HG03039 (cell line): ENCODE results near the gene ATP8A2.

Experiments
- ATAC-seq: cut with Tn5 transposase; IDR thresholded peaks from one replicate; pipeline ENCODE4 v1.9.1; 2021; ENCODE audit warnings: mild to moderate bottlenecking, moderate library complexity; ENCODE audit not compliant: unreplicated experiment

Gene ATP8A2

GRCh38 chr13:26020891-26021290 is 649.1 kb downstream of the ATP8A2 start:
- no peak for ATAC-seq

GRCh38 chr13:26021516-26021915 is 649.7 kb downstream of the ATP8A2 start:
- no peak for ATAC-seq

- ATAC-seq, result no peak
These were observed 650.2 kb downstream of the ATP8A2 start for GRCh38 chr13:26021956-26022355.

- ATAC-seq, result no peak
These were observed 650.9 kb downstream of the ATP8A2 start for GRCh38 chr13:26022538-26023292.

- no peak for ATAC-seq
These were observed 652.8 kb downstream of the ATP8A2 start for GRCh38 chr13:26024558-26024957.

GRCh38 chr13:26025196-26025595 is 653.4 kb downstream of the ATP8A2 start:
- ATAC-seq, result no peak

- no peak for ATAC-seq
These were observed 654.0 kb downstream of the ATP8A2 start for GRCh38 chr13:26025771-26026170.

GRCh38 chr13:26026211-26026610 is 654.4 kb downstream of the ATP8A2 start:
- no peak for ATAC-seq

- ATAC-seq, result no peak
These were observed 657.9 kb downstream of the ATP8A2 start for GRCh38 chr13:26029581-26030136.

- no peak for ATAC-seq
These were observed 658.6 kb downstream of the ATP8A2 start for GRCh38 chr13:26030331-26030730.

GRCh38 chr13:26034018-26034417 is 662.2 kb downstream of the ATP8A2 start:
- no peak for ATAC-seq

- ATAC-seq, result no peak
These were observed 664.6 kb downstream of the ATP8A2 start for GRCh38 chr13:26036383-26036782.

- ATAC-seq, result no peak
These were observed 665.5 kb downstream of the ATP8A2 start for GRCh38 chr13:26037302-26037701.

GRCh38 chr13:26038931-26039475 is 667.2 kb downstream of the ATP8A2 start:
- ATAC-seq, result no peak

- ATAC-seq, result no peak
These were observed 669.7 kb downstream of the ATP8A2 start for GRCh38 chr13:26041444-26041843.

- no peak for ATAC-seq
These were observed 671.0 kb downstream of the ATP8A2 start for GRCh38 chr13:26042785-26043184.

GRCh38 chr13:26045142-26045541 is 673.4 kb downstream of the ATP8A2 start:
- no peak for ATAC-seq

- no peak for ATAC-seq
These were observed 674.9 kb downstream of the ATP8A2 start for GRCh38 chr13:26046639-26047038.

GRCh38 chr13:26047040-26047439 is 675.3 kb downstream of the ATP8A2 start:
- no peak for ATAC-seq

GRCh38 chr13:26048741-26049140 is 677.0 kb downstream of the ATP8A2 start:
- no peak for ATAC-seq

- no peak for ATAC-seq
These were observed 678.9 kb downstream of the ATP8A2 start for GRCh38 chr13:26050568-26051230.

- no peak for ATAC-seq
These were observed 679.5 kb downstream of the ATP8A2 start for GRCh38 chr13:26051231-26051656.
